ENCODE data around the gene KNTC1.
"Not testable (repeated sequence)": the region's sequence is repeated elsewhere in the genome, so short reads cannot be mapped to it uniquely, and the experiment has no call there.

KNTC1 gene

GRCh38 chr12:122558745-122559641 is 31.9 kb downstream of the KNTC1 start:
- no peak overlapping the region for H3K4me3 ChIP-seq (replicated peaks; ENCODE audit: low read depth, low read length)
- TF ChIP-seq CTCF (IDR thresholded peaks at IDR 0.05; ENCODE audit: low read depth, low read length, missing control alignments), result no peak
- DNase-seq (ENCODE audit: extremely low read depth, low read depth), result no peak

DNA sequence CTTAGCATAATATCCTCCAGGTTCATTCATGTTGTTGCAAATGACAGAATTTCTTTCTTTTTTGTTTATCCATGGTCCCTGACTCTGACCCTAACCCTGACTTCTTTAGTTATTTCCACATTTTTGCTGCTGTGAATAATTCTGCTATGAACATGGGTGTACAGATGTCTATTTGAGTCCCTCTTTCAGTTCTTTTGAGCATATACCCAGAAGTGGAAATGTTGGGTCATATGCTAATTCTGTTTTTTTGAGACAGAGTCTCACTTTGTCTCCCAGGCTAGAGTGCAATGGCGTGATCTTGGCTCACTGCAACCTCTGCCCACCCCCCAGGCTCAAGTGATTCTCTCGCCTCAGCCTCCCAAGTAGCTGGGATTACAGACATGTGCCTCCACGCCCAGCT is 33.1 kb downstream of the KNTC1 start:
- H3K4me3 ChIP-seq (replicated peaks; ENCODE audit: low read depth, low read length), result no peak overlapping the region
- no peak for DNase-seq (ENCODE audit: extremely low read depth, low read depth)
- no peak for TF ChIP-seq CTCF (IDR thresholded peaks at IDR 0.05; ENCODE audit: low read depth, low read length, missing control alignments)

GRCh38 chr12:122563361-122563760 is 36.3 kb downstream of the KNTC1 start:
- no peak for DNase-seq (ENCODE audit: extremely low read depth, low read depth)
- no peak for TF ChIP-seq CTCF (IDR thresholded peaks at IDR 0.05; ENCODE audit: low read depth, low read length, missing control alignments)
- no peak overlapping the region for H3K4me3 ChIP-seq (replicated peaks; ENCODE audit: low read depth, low read length)

GRCh38 chr12:122566816-122567215 is 39.8 kb downstream of the KNTC1 start:
- DNase-seq (ENCODE audit: extremely low read depth, low read depth); H3K4me3 ChIP-seq (replicated peaks; ENCODE audit: low read depth, low read length): not testable (repeated sequence)

- DNase-seq (ENCODE audit: extremely low read depth, low read depth), result no peak
- no peak for TF ChIP-seq CTCF (IDR thresholded peaks at IDR 0.05; ENCODE audit: low read depth, low read length, missing control alignments)
- no peak overlapping the region for H3K4me3 ChIP-seq (replicated peaks; ENCODE audit: low read depth, low read length)
These were observed 42.2 kb downstream of the KNTC1 start for GRCh38 chr12:122569288-122569687.

GRCh38 chr12:122570006-122570405 is 43.0 kb downstream of the KNTC1 start:
- peak; percentile 11 for DNase-seq (ENCODE audit: extremely low read depth, low read depth)
- not testable (repeated sequence) for H3K4me3 ChIP-seq (replicated peaks; ENCODE audit: low read depth, low read length)

- no peak for TF ChIP-seq CTCF (IDR thresholded peaks at IDR 0.05; ENCODE audit: low read depth, low read length, missing control alignments)
- no peak for DNase-seq (ENCODE audit: extremely low read depth, low read depth)
These were observed 44.8 kb downstream of the KNTC1 start for GRCh38 chr12:122571821-122572220.

DNA sequence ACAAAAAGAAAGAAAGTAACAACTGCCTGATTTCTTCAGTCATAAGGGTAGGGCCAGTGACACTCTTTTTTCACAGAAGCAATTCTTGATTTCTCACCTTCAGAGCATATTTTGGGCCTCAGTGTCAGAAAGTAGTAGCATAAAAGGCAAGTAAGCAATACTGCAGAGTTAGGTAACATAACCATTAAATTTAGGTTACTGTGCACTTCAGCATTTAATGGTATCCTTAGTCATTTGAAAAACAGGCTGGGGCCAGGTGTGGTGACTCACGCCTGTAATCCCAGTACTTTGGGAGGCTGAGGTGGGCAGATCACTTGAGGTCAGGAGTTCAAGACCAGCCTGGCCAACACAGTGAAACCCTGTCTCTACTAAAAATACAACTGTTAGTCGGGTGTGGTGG is 56.2 kb downstream of the KNTC1 start:
- DNase-seq (ENCODE audit: extremely low read depth, low read depth); H3K4me3 ChIP-seq (replicated peaks; ENCODE audit: low read depth, low read length): not testable (repeated sequence)

More at GRCh38 chr12:122571821-122572220, 44.8 kb downstream of the KNTC1 start:
- H3K4me3 ChIP-seq (replicated peaks; ENCODE audit: low read depth, low read length), result no peak overlapping the region

Measured in HFF-Myc (cell line).